ENCODE data around the gene PACRG. TPM values are rescaled to one million over a fixed set of nuclear protein-coding genes. Genes with fewer than 3 reads are reported as not detected.

PACRG gene
- total RNA-seq, 1 experiment from 2014 or later: 0.26 TPM

GRCh38 chr6:162728706-162729105, 932 bp downstream of the PACRG start:
- H3K9ac ChIP-seq (ENCODE audit: extremely low read depth, insufficient read length, low read length): no peak overlapping the region
- H3K4me3 Mint-ChIP-seq: no peak overlapping the region; a peak in 1 of 5 replicates
- H3K23ac ChIP-seq (ENCODE audit: insufficient read length, low read depth, low read length): no peak overlapping the region

More at GRCh38 chr6:162728706-162729105, 932 bp downstream of the PACRG start:
- no peak overlapping the region for H2AK5ac ChIP-seq (ENCODE audit: insufficient read length, low read length)
- no peaks in the 10 kb centered on the region; a peak in 1 of 5 replicates for H3K9me3 Mint-ChIP-seq
- H3K79me1 ChIP-seq (ENCODE audit: insufficient read depth, low read depth, low read length, poor library complexity, severe bottlenecking): no peaks in the 10 kb centered on the region
- no peak for DNase-seq
- H3K14ac ChIP-seq (ENCODE audit: insufficient read depth, low read length): no peak overlapping the region
- H3K27ac Mint-ChIP-seq: 0 out of 7 replicates have a peak overlapping the region, but pooled peaks of 1 of the 3 experiments have one; percentile 95
- H3K18ac ChIP-seq (ENCODE audit: insufficient read length, low read depth, low read length): no peak overlapping the region
- no peak overlapping the region for H2BK15ac ChIP-seq (ENCODE audit: low read depth, low read length)
- no peak overlapping the region for H2BK120ac ChIP-seq (ENCODE audit: low read depth, low read length, poor library complexity, severe bottlenecking)
- H3K23me2 ChIP-seq (ENCODE audit: insufficient read length, low read depth, low read length, poor library complexity, severe bottlenecking): no peaks in the 10 kb centered on the region
- no peak overlapping the region for H3K27ac ChIP-seq (ENCODE audit: insufficient read length, low read depth, low read length)
- H3K4me1 Mint-ChIP-seq: peaks cover 19 to 20% of the 10 kb centered on the region in 2 experiments
- TF ChIP-seq, protein P1, sequence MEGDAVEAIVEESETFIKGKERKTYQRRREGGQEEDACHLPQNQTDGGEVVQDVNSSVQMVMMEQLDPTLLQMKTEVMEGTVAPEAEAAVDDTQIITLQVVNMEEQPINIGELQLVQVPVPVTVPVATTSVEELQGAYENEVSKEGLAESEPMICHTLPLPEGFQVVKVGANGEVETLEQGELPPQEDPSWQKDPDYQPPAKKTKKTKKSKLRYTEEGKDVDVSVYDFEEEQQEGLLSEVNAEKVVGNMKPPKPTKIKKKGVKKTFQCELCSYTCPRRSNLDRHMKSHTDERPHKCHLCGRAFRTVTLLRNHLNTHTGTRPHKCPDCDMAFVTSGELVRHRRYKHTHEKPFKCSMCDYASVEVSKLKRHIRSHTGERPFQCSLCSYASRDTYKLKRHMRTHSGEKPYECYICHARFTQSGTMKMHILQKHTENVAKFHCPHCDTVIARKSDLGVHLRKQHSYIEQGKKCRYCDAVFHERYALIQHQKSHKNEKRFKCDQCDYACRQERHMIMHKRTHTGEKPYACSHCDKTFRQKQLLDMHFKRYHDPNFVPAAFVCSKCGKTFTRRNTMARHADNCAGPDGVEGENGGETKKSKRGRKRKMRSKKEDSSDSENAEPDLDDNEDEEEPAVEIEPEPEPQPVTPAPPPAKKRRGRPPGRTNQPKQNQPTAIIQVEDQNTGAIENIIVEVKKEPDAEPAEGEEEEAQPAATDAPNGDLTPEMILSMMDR (conservative IDR thresholded peaks at IDR 0.05): no peak
- no peaks in the 10 kb centered on the region for H3K36me3 Mint-ChIP-seq (ENCODE audit: insufficient read depth in 1 of 3, low read depth in 3 of 3)
- no peaks in the 10 kb centered on the region for H4K20me1 ChIP-seq (ENCODE audit: control insufficient read depth, insufficient read depth, insufficient read length)
- peaks cover 3% of the 10 kb centered on the region; the same call in 1 of the 2 replicates for H3K4me1 ChIP-seq (ENCODE audit: insufficient read depth, low read length)
- no CpG with 5 or more reads among the region's 1 CpG for WGBS (ENCODE audit: extremely low coverage, insufficient read length, low lambda C conversion rate)
- no peak overlapping the region for H2BK20ac ChIP-seq (ENCODE audit: low read depth, low read length, poor library complexity, severe bottlenecking)
- H3K9me3 ChIP-seq (ENCODE audit: control insufficient read depth, low read depth, low read length): no peaks in the 10 kb centered on the region
- no peak overlapping the region for H3T11ph ChIP-seq (ENCODE audit: low read length)
- H3K27me3 Mint-ChIP-seq (ENCODE audit: low read depth): peaks cover 4% of the 10 kb centered on the region
- no peak overlapping the region for H3K4me2 ChIP-seq (ENCODE audit: insufficient read depth, insufficient read length, low read length)
- no peaks in the 10 kb centered on the region for H3K27me3 ChIP-seq (ENCODE audit: insufficient read depth, low read length)
- H4K8ac ChIP-seq (replicated peaks; ENCODE audit: insufficient read length, low read depth, low read length): no peak overlapping the region
- H2BK12ac ChIP-seq (ENCODE audit: insufficient read length, low read depth, low read length): no peak overlapping the region
- no peaks in the 10 kb centered on the region for H3K79me2 ChIP-seq (ENCODE audit: insufficient read depth, low read length)
- no peak overlapping the region for H4K91ac ChIP-seq (ENCODE audit: insufficient read length, low read depth, low read length)
- H3K4ac ChIP-seq (ENCODE audit: low read depth, low read length): no peak overlapping the region
- H2BK5ac ChIP-seq (ENCODE audit: insufficient read length, low read length): no peak overlapping the region
- H4K5ac ChIP-seq (ENCODE audit: insufficient read length, low read depth, low read length): no peak overlapping the region
- no peak overlapping the region for H2AFZ ChIP-seq (ENCODE audit: low read length)
- H3K56ac ChIP-seq (ENCODE audit: insufficient read length, low read depth, low read length): no peak overlapping the region
